HuH-7 (cell line): ENCODE results near the gene ACVR2A.

Experiments used
- DNase-seq: peaks from one replicate; pipeline ENCODE4 v3.0.0; 2011; ENCODE audit warnings: low spot score

ACVR2A gene

DNA sequence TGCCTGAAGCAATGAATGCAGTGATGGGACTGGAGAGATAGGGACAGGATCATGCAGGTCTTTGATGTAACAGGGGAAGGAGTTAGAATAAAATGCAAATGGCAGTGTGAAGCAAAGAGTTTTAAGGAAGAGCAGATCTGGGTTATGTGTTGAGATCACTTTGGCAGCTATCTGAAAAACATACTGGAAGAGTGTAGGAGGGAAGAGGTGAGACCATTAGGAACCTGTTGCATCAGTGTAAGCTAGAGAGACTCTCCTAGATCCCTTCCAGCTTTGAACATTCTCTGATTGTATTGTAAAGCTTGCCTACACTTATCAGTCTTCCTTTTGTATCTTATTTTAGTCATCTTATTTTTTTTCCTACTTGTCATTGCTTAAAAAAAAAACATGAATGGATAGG lies 10.5 kb downstream of the ACVR2A start:
- no peak for DNase-seq

- DNase-seq, result no peak
Measured at GRCh38 chr2:147855977-147856376, 11.1 kb downstream of the ACVR2A start.

- no peak for DNase-seq
Measured at GRCh38 chr2:147860009-147860408, 15.2 kb downstream of the ACVR2A start.

DNA sequence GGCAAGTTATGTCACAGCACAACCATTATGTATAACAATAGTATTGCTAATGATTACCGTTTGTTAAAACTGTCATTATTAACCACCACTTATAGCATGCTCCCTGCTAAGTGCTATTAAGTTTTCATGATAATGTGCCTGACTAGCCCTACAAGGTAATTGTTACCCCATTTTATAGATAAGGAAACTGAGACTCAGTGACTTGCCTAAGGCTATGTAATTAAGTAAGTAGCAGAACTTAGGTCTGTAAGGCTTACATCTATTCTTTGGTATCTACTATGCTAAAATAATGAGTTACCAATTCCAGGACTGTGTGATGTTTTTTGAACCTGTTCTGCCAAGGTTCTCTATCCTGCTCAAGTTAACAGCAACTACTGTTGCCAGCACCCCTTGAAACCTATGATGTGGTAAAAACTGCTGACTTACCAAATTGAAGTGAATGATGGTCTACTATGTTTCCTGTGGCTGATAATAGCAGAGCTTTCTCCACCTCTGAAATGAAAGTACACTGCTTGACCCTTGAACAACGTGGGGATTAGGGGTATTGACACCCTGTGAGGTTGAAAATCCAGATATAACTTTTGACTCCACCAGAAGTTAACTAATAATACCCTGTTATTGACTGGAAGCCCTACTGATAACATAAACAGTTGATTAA lies 18.2 kb downstream of the ACVR2A start:
- no peak for DNase-seq

- no peak for DNase-seq
Measured at GRCh38 chr2:147863835-147864234, 19.0 kb downstream of the ACVR2A start.

DNA sequence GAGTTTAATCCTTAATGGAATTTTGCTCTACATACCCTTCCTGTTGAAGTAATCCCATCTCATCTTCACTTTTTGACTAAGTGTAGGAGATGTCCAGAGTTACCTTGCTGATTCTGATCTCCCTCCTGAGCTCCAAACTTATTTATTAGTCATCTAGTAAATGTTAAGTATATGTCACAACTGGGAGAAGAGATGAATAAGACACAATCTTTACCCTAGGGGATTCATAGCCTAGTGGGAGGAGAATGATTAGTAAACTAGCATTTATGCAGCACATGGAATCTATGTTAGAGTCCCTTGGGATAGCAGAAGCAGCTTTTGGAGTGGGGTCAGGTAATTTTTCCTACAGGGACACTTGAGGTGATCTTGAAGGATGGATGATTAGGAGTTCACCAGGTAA lies 20.7 kb downstream of the ACVR2A start:
- no peak for DNase-seq

DNA sequence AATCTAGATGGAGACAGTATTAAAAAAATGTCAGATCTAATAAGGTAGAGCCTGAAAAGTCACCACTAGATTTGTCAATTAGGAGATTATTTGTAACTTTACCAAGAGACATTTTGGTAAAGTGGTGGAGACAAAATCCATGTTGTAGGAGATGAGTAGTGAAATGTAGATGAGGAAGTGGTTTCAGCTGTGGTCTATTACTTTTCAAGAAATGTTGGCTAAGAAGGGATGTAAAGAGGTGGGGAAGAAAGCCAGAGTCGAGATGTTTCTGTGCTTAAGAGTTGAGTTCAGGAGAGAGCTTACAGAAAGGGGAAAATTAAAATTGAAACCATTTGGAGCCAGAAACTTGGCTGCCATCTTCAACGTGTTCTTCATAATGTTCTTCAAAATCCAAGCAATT lies 22.2 kb downstream of the ACVR2A start:
- no peak for DNase-seq

DNA sequence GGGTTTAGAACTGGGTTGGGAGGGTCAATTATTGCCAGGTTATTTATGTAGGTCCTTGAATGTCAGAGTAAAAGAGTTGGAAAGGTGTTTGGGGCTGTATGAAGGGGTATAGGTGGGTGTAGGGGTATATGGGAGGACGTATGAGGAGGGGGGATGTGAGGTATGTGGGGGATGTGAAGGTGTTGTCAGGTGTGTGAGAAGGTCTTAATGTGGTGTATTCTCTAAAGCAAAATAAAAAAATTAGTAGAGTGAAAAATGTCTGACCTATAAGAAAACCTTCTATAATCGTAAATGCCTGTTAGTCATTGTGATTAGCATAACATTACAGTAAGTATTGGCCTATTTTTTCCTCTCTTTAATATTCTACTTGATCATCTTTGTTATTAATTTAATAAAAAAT lies 25.1 kb downstream of the ACVR2A start:
- no peak for DNase-seq

GRCh38 chr2:147872967-147873366 lies 28.1 kb downstream of the ACVR2A start:
- no peak for DNase-seq

DNA sequence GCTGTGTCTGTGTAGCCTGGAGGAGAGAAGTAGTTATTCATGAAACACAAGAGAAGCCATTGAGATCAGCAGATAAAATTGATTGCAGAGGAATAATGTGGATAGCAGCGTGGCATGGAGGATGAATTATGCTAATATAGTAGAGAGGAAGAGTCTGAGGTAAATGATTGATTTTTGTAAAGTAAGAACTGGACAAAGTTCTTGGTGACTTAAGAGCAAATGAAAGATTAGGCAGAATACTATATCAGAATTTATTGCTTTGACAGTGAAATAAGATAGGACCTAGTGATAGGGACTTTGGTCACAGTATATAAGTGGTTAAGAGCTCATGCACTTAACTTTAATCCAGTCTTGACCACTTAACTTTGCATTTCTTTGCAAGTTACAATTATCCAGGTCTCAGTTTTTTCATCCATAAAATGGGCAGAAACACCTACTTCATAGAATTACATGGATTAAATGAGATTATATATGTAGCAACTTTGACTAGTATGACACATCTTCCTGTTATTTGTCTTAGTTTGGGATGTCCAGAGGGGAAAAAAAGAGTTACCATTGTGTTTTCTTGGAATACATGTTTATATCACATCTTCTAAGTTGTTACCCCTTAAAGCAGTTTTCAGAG lies 29.1 kb downstream of the ACVR2A start:
- no peak for DNase-seq

GRCh38 chr2:147879846-147880245 lies 35.0 kb downstream of the ACVR2A start:
- no peak for DNase-seq

DNA sequence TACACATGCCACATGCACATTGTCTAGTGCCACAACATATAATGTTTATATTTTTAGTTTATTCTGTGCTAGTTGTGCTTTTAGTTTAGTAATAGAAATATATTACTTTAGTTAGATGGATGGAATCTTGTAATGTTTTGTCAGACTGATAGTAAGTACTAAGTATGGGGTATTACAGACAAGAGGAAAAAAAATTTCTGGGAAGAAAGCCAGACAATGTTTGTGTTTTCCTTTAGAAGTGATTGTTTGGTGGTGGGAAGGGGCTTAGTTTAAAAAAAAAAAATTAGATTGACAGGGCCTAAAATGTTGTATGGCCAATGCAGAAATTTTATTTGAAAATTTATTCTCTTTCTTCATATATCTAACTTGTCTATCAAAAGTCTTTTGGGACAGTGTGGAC lies 37.8 kb downstream of the ACVR2A start:
- no peak for DNase-seq

DNA sequence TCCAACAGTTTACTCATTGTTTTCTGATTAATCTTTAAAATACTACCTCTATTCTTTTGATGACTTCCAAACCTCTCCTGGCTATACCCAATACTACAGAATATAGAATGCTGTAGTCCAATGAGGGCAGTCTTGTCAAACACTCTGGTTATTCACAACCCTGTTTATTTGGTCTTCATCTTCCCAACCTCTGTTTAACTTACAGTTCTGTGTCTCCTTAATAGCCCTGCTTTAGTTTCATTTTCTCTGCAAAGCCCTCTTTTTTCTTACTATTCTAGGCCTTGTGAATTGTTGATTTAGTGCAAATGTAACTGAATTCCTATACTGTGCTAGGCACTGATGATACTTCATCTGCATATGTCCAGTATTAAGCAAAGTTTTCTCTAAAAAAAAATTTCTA lies 40.0 kb downstream of the ACVR2A start:
- no peak for DNase-seq

DNA sequence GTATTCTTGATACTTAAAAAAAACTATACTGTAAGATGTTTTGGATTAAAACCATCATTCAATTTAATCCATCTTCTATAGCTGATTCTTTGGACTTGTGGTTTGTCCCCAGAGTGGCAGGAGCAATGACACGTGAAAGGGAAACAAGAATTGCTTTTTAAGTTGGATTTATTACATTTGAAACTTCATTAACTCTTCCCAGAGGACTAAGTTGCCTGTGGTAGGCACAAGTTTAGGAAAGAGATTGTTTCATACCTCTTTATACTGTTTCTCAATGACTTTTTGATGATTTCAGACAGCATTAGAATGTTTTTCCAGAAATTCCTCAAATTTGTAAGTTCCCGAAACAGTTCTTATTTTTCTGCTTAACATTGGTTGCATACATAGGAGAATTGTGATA lies 41.3 kb downstream of the ACVR2A start:
- DNase-seq, result no peak

DNA sequence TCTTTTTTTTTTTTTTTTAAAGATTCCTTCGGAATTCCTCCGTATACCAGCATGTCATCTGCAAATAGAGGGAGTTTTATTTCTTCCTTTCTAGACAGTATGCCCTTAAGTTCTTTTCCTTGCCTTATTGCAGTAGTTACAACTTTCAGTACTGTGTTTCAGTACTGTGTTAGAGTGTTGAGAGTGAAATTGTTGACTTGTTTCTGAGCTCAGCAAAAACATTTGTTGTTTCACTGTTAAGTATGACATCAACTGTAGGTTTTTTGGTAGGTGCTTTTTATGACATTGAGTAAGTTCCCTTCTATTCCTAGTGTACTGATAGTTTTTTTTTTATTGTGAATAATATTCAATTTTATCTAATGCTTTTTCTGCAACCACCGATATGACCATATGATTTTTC lies 43.9 kb downstream of the ACVR2A start:
- no peak for DNase-seq

GRCh38 chr2:147904051-147904450 lies 59.2 kb downstream of the ACVR2A start:
- no peak for DNase-seq

DNA sequence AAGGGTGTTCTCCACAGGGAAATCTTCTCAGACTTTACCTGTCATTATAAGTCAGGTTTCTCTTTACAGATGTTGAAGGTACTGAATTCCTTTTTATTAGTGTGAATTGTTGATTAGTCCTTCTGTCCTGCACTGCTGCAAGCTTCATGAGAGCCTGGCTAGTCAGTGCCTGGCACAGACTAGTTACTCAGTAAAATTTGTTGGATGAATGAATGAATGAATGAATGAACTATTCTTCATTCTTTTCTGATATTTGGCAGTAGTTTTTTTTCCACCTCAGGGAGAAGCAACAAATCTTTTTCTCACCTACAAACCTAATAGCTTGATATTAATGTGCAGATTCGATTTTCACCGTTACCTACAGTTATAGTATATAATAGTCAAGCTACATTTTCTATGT lies 64.3 kb downstream of the ACVR2A start:
- DNase-seq, result no peak

GRCh38 chr2:147910990-147911473 lies 66.2 kb downstream of the ACVR2A start:
- DNase-seq, result no peak

GRCh38 chr2:147913701-147914480 lies 69.1 kb downstream of the ACVR2A start:
- no peak for DNase-seq

DNA sequence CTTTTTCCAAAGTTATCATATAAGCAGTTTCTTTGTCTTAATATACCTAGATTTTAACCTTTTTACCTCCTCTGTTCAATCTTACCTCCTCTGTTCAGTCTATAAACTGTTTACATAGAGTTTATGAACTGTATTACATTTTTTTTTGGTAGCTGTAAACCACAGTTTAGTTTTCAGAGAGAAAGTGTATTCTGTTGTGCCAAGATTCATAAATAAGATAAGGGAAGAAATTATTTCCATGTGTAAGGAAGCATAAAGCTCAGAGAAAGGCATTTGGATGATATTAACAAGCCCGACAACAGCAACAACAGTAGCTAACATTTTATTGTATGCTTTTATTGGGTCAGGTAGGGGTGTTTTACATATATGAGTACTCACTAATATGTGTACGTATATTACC lies 71.2 kb downstream of the ACVR2A start:
- no peak for DNase-seq

GRCh38 chr2:147916723-147917122 lies 71.9 kb downstream of the ACVR2A start:
- no peak for DNase-seq

DNA sequence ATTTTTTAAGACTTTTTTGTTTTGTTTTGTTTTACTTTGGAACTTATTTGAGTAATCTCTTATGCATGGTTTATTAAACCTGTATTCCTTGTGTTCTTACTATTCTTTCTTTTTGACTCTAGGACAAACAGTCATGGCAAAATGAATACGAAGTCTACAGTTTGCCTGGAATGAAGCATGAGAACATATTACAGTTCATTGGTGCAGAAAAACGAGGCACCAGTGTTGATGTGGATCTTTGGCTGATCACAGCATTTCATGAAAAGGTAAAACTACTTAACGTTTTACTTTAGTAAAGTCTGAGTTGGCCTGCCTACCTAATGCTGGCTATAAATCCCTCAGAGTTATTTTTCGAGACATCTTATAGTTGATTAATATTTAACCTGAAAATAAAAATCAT lies 72.3 kb downstream of the ACVR2A start:
- no peak for DNase-seq

- no peak for DNase-seq
Measured at GRCh38 chr2:147923846-147924245, 79.0 kb downstream of the ACVR2A start.
